GM23248 (cell line): Measurements from ENCODE around the gene GPR17. TPM values are rescaled to one million over a fixed set of nuclear protein-coding genes. Genes with fewer than 3 reads are reported as not detected.

ENCODE experiments used
- DNase-seq: peaks from one replicate; pipeline ENCODE4 v3.0.0-alpha.2; 2015
- H2AFZ ChIP-seq: fragments of 200-600 bp; sonication (generic); 2 replicates; pipeline ENCODE4 v1.6.1; 2016; ENCODE audit warnings: antibody characterized with exemption
- H3F3A ChIP-seq: fragments of 200-600 bp; sonication (generic); 2 replicates; pipeline ENCODE4 v1.6.1; 2016; ENCODE audit warnings: mild to moderate bottlenecking, antibody characterized with exemption, mixed run types; ENCODE audit not compliant: insufficient read depth
- H3K27ac ChIP-seq: fragments of 200-600 bp; sonication (generic); 2 replicates; pipeline ENCODE4 v1.5.1; 2016; ENCODE audit warnings: mild to moderate bottlenecking
- H3K27me3 ChIP-seq: fragments of 200-600 bp; sonication (generic); replicated peaks from 2 replicates; pipeline ENCODE4 v1.6.1; 2016; ENCODE audit warnings: mild to moderate bottlenecking; ENCODE audit not compliant: insufficient read depth
- H3K36me3 ChIP-seq: fragments of 200-600 bp; sonication (generic); 2 replicates; pipeline ENCODE4 v1.6.1; 2016; ENCODE audit warnings: low read depth, mild to moderate bottlenecking
- H3K4me1 ChIP-seq: fragments of 200-600 bp; sonication (generic); 2 replicates; pipeline ENCODE4 v1.6.1; 2016; ENCODE audit warnings: mild to moderate bottlenecking; ENCODE audit not compliant: insufficient read depth
- H3K4me2 ChIP-seq: fragments of 200-600 bp; sonication (generic); one replicate; pipeline ENCODE4 v1.6.1; 2016; ENCODE audit warnings: mild to moderate bottlenecking; ENCODE audit not compliant: unreplicated experiment
- H3K4me3 ChIP-seq: fragments of 200-600 bp; sonication (generic); 2 replicates; pipeline ENCODE4 v1.5.1; 2016; ENCODE audit warnings: mild to moderate bottlenecking
- H3K79me2 ChIP-seq: fragments of 200-600 bp; sonication (generic); 2 replicates; pipeline ENCODE4 v1.6.1; 2016; ENCODE audit warnings: mild to moderate bottlenecking; ENCODE audit not compliant: insufficient read depth
- H3K9ac ChIP-seq: fragments of 200-600 bp; sonication (generic); 2 replicates; pipeline ENCODE4 v1.6.1; 2016; ENCODE audit warnings: mild to moderate bottlenecking
- H3K9me2 ChIP-seq: fragments of 200-600 bp; sonication (generic); 2 replicates; pipeline ENCODE4 v1.6.1; 2016; ENCODE audit warnings: mixed run types, mild to moderate bottlenecking, moderate library complexity; ENCODE audit not compliant: insufficient read depth
- H3K9me3 ChIP-seq: fragments of 200-600 bp; sonication (generic); one replicate; pipeline ENCODE4 v1.6.1; 2017; ENCODE audit warnings: low read depth
- H4K20me1 ChIP-seq: fragments of 200-600 bp; sonication (generic); 2 replicates; pipeline ENCODE4 v1.6.0; 2016; ENCODE audit not compliant: insufficient read depth
- EZH2 ChIP-seq: fragments of 200-600 bp; sonication (generic); IDR thresholded peaks from 2 replicates; pipeline ENCODE4 v1.6.1; 2018; ENCODE audit warnings: antibody characterized with exemption, mild to moderate bottlenecking; ENCODE audit not compliant: insufficient read depth, poor library complexity, severe bottlenecking
- EZH2phosphoT487 ChIP-seq: fragments of 200-600 bp; sonication (generic); IDR thresholded peaks from 2 replicates; pipeline ENCODE4 v1.6.1; 2018; ENCODE audit warnings: antibody characterized with exemption, moderate library complexity, mild to moderate bottlenecking, low read depth; ENCODE audit not compliant: insufficient read depth
- WGBS, 2 experiments: methylation state at CpG; one replicate each; pipeline ENCODE4 v1.1.6; 2015 to 2017; ENCODE audit warnings: low lambda C conversion rate in 2 of 2, low coverage in 1 of 2; ENCODE audit errors: missing lambda C conversion rate in 2 of 2; 5-methylcytosine and 5-hydroxymethylcytosine counted together
- in situ Hi-C: fragments of 300-500 bp; cut with MboI; formaldehyde crosslinking; loops from 2 replicates; pipeline ENCODE4 v1.15.0; 2020
- polyA plus RNA-seq: library from polyadenylated mRNA; unstranded; fragments of >200 nt; fragmentation: Nextera tagmentation; extraction: Ambion mirVana; gene quantifications from 2 replicates; pipeline ENCODE4 v1.2.1, GENCODE V29; 2016
- total RNA-seq: library from RNA; depleted of rRNA; stranded (reverse); fragments of >200 nt; shearing (Covaris generic); gene quantifications from 2 replicates; pipeline ENCODE4 v1.2.3, GENCODE V29; 2014

The GPR17 gene
- total and polyA plus RNA-seq, 2 experiments from 2014 or later: 0.11 TPM; not detected in 1

GRCh38 chr2:127650041-127650784 is 4.3 kb downstream of the GPR17 start:
- Histone ChIP-seq H3K27ac (no peak overlapping the region), H2AFZ (no peak overlapping the region), H3K9me2 (no peaks in the 10 kb centered on the region), H3K79me2 (no peaks in the 10 kb centered on the region), H3K27me3 (no peaks in the 10 kb centered on the region), H3K9ac (no peak overlapping the region), H3F3A (no peaks in the 10 kb centered on the region), H3K4me1 (peaks cover 7% of the 10 kb centered on the region), H3K9me3 (no peaks in the 10 kb centered on the region), H3K36me3 (no peaks in the 10 kb centered on the region), H3K4me3 (no peak overlapping the region), H3K4me2 (no peak overlapping the region), H4K20me1 (no peaks in the 10 kb centered on the region)
- 46 to 49% methylated on average over 17 of the region's 17 CpGs for WGBS, 2 experiments
- DNase-seq: peak; percentile 34
- no peak for TF ChIP-seq EZH2
- no peak for TF ChIP-seq EZH2phosphoT487
- in situ Hi-C loops: no loop called here

- 64% methylated on average over 28 of the region's 28 CpGs for WGBS, 2 experiments
- H3K4me2 ChIP-seq: no peak overlapping the region
- no peaks in the 10 kb centered on the region for H3K9me3 ChIP-seq
- no peaks in the 10 kb centered on the region for H4K20me1 ChIP-seq
- peak; percentile 50 for DNase-seq
- H3K4me3 ChIP-seq: no peak overlapping the region
- no peaks in the 10 kb centered on the region for H3K9me2 ChIP-seq
- no peak overlapping the region for H2AFZ ChIP-seq
- H3K27ac ChIP-seq: no peak overlapping the region
- H3K4me1 ChIP-seq: peaks cover 7% of the 10 kb centered on the region
- no peaks in the 10 kb centered on the region for H3K36me3 ChIP-seq
- in situ Hi-C loops: no loop called here
- TF ChIP-seq EZH2phosphoT487: no peak
- TF ChIP-seq EZH2: no peak
- no peaks in the 10 kb centered on the region for H3K79me2 ChIP-seq
- no peak overlapping the region for H3K9ac ChIP-seq
- no peaks in the 10 kb centered on the region for H3F3A ChIP-seq
- no peaks in the 10 kb centered on the region for H3K27me3 ChIP-seq
Measured at GRCh38 chr2:127650785-127651380, 4.9 kb downstream of the GPR17 start.

- no peak overlapping the region for H2AFZ ChIP-seq
- H3K79me2 ChIP-seq: no peaks in the 10 kb centered on the region
- no peak overlapping the region for H3K4me2 ChIP-seq
- WGBS, 2 experiments: 92 to 93% methylated on average over 28 of the region's 29 CpGs
- no peaks in the 10 kb centered on the region for H3K9me3 ChIP-seq
- H3K27me3 ChIP-seq: no peaks in the 10 kb centered on the region
- no peaks in the 10 kb centered on the region for H3K9me2 ChIP-seq
- H3K36me3 ChIP-seq: no peaks in the 10 kb centered on the region
- H4K20me1 ChIP-seq: no peaks in the 10 kb centered on the region
- no peak overlapping the region for H3K27ac ChIP-seq
- H3K4me3 ChIP-seq: no peak overlapping the region
- in situ Hi-C loops: no loop called here
- peaks cover 7% of the 10 kb centered on the region for H3K4me1 ChIP-seq
- no peak for DNase-seq
- no peak overlapping the region for H3K9ac ChIP-seq
- H3F3A ChIP-seq: no peaks in the 10 kb centered on the region
- TF ChIP-seq EZH2phosphoT487 (no peak), EZH2 (no peak)
Measured at GRCh38 chr2:127651381-127651809, 5.4 kb downstream of the GPR17 start.

GRCh38 chr2:127651971-127652550 is 6.1 kb downstream of the GPR17 start:
- H3K9ac ChIP-seq: no peak overlapping the region
- TF ChIP-seq EZH2: no peak
- TF ChIP-seq EZH2phosphoT487: no peak
- no peaks in the 10 kb centered on the region for H4K20me1 ChIP-seq
- H3K27ac ChIP-seq: no peak overlapping the region
- H2AFZ ChIP-seq: no peak overlapping the region
- 77 to 83% methylated on average over 13 to 14 of the region's 14 CpGs for WGBS, 2 experiments
- in situ Hi-C loops: no loop called here
- H3K27me3 ChIP-seq: no peaks in the 10 kb centered on the region
- no peaks in the 10 kb centered on the region for H3K9me2 ChIP-seq
- no peak overlapping the region for H3K4me2 ChIP-seq
- no peaks in the 10 kb centered on the region for H3F3A ChIP-seq
- H3K4me3 ChIP-seq: no peak overlapping the region
- no peaks in the 10 kb centered on the region for H3K79me2 ChIP-seq
- no peak for DNase-seq
- no peaks in the 10 kb centered on the region for H3K36me3 ChIP-seq
- peaks cover 2% of the 10 kb centered on the region for H3K4me1 ChIP-seq
- H3K9me3 ChIP-seq: no peaks in the 10 kb centered on the region
